Superior temporal gyrus (tissue), 1 donor: ENCODE measurements around the gene KRT5.

Experiments used
- DNase-seq: peaks from one replicate; pipeline ENCODE4 v3.0.0-alpha.2; 2016; ENCODE audit errors: extremely low spot score

Gene KRT5

DNA sequence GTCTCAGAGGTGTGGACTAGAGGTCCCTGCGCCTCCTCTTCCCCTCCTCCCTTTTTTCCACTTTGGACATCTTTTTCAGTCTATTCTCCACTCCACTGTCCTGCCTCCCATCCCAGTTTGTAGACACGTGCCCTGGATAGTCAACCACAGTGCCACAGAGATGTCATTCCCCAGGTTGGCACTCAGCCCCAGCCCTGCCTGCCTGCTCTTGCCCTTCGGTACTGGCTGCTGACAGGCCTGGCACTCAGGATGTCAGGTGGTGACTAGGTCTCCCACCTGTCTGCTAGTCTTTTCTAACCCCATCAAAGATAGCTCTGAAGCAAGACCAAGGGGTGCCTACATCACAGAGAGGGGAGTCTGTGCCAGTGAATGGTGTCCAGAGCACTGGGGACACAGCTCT, 16.9 kb upstream of the KRT5 start:
- no peak for DNase-seq

DNA sequence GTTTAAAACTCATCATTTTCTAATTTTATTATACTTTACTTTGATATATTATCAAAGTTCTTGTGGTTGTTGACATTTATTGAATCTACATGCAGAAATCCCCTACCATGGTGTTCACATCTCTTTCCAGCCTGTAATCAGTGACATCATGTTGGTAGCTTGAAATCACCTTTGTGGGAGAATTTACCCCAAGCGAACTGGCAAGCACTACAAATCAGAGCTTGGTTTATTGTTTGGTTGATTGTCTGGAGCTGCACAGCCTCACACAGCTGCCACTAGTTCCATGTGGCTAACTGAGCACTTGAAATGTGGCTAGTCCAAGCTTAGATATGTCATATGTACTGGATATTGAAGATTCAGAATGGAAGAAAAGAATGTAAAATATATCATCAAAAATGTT, 15.4 kb upstream of the KRT5 start:
- DNase-seq: no peak

DNA sequence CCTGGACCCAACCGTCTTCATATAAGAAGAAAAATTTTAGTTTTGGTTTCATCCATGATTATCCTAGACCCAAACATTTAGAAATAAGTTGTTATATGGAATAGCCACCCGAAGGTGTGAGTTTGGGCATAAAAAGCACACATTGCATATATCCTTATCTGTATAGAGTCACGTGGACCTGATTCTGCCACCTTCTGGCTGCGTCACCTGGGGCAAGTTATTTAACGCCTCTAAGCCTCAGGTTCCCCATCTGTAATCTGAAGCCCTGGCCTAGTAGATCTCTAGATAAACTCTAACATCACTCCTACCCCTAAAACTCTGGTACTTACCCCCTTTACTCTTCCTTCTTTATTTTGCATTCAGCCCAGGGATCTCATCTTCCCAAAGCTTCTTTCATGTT, 14.3 kb upstream of the KRT5 start:
- DNase-seq: no peak

DNA sequence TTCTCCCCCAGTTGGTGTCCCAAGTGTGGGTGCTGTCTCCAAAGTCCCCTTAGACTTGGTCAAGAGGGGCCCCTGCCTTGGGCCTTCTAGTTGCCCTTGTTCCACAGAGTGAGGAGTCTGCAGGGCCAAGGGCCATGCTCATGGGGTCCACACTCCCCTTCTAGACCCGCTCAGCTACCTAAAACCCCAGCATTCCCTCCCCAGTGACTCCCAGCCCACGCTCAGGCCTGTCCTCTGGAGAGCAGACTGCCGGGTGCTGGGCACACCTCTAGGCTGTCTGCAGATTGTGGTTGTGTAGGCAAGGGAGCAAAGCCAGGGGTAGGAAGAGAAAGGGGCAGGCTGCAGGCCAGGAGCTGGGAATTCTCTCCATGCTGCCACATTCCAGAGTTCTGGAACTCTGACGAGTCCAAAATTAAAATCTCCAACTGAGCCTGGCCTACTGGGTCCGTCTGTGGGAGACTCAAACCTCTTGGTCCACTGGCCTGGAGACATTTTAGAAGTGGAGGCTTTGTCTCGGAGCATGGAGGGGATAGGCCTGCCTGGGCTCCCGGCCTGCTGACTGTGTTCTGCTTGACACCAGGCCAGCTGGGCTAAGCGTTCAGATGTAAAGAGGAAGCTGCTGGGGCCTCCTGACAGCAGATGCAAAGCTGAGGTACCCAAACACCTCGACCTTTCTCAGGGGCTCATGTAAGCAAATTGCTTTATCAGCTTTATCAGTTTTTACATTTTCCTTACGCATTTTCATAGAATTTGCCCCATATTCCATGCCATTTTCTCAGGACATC, 13.7 kb upstream of the KRT5 start:
- DNase-seq: no peak

DNA sequence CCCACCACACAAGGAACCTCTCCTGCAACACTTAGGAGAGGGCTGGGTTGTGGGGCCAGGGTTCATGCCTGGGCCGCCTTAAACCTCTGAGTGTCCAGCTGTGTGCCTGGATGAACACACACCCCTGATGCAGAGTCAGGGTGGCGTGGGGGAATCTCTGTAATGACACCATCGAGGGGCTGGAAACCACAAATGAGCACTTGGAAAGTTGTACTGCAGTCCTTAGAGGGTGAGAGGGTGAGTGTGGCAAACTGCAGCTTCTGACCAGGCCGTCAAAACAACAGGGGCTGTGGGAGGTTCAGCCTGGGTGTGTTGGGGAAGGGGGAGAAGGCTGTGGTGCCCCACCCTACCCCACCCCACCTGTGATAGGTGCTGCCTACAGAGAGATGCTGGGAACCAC, 12.4 kb upstream of the KRT5 start:
- DNase-seq: no peak

DNA sequence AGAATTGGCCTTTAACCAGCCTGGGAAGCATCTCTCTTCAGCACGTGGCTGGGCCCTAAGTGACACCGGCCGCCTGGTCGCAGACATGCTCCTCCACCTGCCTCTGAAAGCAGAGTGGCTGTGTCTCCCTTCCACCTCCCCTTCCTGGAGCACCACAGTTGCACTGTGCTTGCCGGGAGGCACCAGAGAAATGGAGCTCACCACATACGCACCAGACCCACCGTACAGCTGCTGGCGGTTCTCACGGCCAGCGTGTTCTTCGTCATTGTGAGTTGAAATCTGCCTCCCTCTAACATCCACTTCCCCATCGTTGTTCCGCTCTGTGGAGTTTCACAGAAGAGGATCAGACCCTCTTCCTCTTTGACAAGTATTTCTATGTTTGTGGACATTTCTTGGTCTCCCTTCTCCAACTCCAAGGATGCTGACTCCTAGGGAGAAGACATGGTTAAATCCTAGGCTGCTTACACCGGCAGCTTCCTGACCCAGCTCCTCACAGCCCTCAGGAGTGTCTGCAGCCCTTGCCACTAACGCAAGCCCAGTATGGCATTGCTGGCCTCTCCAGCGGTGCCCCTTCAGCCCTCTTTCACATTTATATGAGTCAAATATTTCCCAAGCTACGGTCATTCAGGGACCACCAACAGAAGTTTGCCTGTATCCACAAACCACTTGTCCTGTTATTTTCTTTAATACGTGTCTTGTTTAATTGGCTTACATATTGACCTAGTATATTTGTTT, 11.5 kb upstream of the KRT5 start:
- no peak for DNase-seq

DNA sequence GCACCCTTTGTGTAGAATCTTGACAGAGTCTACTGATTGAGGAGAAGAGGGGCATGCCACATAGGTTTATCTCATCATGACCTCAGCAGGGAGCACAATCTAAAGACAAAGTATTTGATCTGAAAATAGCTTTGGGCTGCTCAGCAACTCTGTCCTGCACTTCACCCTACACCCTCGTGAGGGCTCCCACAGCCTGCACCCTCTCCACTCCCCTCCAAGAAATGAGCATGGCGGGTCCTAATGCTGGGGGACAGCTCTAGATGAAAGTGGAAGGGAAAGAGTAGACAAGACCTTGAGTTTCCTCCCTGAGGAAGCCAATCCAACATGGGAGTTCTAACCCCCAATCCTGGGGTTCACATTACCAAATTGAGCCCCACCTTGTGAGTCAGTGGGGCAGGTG, 10.7 kb upstream of the KRT5 start:
- DNase-seq: no peak

DNA sequence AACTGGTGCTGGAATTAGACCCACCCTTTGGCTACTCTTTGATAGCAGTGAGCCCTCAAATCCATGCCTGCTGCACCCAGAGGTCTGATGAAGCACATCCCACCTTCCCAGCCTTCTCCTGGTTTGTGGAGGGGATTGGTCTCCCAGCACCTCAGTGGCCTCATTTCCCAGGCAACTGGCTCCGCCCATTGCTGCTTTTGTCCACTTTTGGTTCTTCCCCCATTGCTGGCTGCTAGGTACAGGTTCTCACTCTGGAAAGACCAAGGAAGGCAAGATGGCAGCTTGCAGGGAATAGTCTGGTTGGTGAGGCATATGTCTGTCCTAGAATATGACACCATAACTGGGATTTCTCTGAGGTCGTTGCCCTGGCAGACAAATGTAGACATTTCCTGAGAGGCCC, 10.2 kb upstream of the KRT5 start:
- no peak for DNase-seq

DNA sequence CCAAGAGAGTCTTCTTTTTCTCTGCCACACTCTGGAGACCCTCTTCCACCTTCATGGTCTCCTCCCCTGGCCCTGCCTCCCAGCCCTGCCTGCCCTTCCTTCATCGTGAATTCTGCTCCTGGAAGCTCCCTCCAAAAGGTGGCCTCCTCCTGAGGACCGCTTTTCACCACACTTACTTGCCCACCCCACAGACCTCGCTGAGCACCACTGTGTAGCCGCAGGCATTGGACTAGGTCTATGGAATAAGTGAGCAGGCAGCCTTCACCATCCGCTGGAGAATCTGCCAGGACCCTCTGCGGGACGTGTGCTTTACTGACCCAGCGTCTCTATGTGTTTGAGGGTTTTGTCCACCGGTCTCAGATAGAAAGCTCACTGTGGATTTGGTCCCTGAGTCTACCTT, 9.7 kb upstream of the KRT5 start:
- no peak for DNase-seq

DNA sequence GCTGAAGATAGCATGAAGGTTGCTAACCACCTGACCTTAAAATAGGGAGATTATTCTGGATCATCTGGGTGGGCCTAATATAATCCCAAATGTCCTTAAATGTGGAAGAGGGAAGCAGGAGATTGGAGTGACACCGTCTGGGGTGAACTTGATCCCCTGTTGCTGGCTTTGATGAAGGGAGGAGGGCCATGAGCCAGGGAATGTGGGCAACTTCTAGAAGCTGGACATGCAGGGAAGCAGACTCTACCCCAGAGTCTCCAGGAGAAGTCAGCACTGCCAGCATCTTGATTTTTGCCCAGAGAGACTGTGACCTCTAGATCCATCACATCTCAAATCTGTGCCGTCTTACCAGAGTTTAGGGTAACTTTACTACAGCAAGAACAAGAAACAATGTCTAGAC, 9.2 kb upstream of the KRT5 start:
- no peak for DNase-seq

DNA sequence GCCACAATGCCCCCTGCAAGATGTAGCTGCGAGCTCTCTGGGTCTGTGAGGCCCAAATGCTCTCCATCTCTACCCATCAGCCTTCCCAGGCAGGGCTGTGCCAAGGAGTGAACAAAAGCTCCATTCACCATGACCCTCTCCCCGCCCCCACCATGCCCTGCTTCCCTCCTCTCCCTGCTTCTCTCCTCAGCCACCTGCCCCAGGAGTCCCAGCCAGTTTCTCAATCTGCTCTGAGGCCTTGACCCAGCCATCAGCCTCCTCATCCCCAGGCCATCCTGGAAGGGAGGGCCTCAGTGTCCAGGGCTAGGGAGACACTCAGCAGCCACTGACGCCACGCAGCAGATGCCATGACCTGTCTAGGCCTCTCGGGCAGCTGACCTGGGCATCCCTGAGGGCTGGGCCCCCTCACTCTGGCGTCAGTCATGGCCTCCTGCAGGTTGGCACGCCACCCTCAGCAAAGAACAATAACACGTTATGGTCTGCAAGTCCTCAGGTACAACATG, 8.5 kb upstream of the KRT5 start:
- DNase-seq: peak; percentile 73

DNA sequence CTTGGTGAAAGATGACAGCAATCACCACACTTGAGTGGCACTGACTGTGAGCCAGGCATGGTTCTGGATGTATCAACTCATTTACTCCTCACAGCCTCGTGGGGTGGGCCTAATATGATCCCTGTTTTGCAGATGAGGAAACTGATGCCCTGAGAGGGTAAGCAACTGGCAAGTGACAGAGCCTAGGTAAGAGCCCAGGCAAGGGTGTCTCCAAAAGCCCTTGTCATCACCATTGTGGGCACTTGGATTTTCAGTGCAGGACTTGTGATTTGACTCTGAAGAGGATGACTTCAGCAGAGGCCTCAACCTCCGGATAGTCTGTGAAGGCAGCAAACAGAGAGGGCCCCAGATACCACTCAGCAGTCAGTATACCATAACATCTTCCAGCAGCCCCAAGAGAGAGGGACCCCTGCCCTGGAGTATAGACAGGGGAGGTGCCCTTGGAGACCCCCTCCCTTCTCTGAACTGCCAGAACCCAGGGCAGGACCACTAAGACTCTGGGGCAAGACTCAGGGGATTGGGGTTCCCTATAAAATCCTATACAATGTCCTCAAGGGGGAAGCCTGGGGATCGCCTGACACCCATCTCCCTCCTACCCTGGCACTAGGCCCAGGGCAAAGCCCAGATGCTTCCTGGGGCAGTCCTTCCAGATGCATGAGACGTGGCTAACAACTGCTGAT, 7.1 kb upstream of the KRT5 start:
- DNase-seq: no peak

DNA sequence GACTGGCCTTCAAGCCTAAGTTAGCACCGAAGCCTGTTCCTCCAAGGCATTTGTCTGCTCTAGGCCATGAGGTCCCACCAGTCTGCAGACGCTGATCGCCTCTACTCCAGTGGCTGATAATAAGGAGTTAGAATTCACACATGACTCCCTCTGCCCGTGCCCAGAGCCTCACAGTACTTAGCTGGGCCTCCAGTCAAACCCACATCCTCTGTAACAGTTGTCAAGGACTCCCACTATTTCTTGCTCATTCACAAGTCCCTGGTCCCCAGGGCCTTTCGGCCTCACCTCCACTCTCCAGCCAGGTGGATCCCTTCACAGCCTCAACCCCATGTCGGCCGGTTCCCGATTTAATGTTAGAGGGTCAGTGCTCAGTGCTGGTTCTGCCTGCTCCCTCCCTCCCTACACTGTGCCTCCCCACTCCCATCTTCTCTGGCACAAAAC, 6.3 kb upstream of the KRT5 start:
- no peak for DNase-seq

DNA sequence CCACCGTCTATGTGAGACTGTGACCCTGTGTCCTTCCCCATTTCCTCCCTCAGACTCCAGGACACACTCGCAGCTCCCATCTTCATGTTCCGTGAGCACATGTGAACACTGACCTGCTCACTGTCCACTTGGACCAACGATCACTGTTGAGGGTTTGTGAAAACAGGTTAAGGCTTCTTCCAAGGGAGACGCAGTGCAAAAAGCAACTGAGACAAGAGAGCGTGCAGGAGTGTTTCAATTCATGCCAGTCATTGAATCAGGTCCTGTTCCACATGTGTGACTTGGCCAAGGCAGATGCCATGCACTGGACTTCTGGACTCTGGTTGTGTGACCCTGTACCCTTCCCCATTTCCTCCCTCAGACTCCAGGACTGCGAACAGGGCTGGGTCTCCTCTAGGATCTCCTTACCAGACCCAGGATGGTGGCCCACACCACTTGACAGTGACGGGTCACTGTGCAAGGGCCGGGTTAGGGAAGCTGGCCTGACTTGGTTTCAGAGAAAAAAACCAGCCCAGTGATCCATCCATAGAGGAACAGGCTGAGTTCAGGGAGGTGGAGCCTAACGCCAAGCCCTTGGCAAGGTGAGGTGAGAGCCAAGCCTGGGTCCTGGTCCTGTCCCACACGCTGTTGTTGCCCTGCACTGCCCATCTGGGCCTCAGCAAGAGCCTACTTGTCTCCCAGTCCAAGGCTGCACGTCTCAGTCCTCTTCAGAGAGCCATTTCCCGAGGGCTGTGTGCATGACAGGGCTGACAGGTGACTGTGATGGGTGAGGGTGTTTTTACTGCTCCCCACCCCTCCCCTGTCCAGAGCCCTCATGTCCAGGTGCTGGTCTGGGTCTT, 5.7 kb upstream of the KRT5 start:
- no peak for DNase-seq

DNA sequence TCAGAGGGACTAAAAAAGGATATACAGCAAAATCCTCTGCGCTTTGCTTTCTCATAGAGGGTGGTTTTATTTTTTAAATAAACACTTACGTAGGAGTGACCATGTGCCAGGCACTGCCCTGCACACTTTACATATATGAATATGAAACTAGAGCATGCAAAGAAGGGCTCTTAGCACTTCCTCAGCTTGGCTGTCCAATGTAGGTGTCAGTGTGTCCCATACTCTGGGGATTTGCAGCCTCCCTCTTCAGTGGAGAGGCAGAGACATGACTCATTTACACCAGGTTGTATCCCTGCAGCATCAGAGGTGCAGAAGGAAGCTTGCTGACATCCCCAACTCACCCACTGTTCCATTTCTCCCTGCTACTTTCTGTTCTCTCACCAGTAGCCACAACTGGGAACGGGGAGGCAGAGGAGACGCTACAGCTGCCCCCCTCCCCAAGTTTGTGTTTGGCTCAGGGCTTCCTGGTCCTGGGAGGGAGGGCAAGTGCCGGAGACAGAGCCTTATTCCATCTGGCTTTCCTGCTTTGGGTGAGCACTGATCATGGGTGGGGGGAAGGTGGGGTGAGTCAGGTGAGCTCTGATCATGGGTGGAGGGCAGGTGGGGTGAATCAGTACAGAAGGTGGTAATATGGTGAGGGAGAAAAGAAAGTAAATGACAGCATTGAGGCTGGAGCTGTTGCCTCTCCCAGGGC, 4.9 kb upstream of the KRT5 start:
- DNase-seq: no peak

DNA sequence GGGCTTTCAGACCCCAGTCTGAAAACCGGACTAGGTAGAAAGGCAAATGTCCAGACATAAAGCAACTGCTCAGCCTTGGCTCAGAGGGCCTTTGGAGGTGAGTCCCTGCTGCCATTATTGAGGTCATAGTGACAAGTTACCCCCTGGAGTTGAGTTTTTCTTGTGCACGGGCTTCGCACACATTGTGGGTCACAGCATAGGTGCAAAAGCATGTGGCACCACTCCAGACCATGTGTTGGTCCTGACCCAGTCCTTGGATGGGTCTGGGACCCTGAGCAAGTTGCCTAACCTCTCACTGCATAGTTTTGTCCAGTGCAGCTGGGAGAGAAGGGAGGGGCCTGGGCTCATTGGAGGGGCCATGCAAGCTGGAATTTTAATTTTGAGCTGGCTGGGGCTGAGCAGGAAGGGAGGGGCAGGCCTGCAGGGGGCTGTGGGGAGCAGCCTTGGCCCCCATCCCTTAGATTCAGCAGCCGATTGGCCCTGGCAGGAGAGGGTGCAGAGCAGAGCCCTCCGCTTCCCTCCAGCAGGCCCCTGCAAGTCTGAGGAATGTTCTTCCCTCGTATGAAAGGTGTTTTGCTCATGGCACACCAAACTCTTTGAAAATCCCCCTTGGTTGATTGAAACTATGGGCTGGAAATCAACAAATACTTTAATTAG, 4.2 kb upstream of the KRT5 start:
- DNase-seq: no peak

DNA sequence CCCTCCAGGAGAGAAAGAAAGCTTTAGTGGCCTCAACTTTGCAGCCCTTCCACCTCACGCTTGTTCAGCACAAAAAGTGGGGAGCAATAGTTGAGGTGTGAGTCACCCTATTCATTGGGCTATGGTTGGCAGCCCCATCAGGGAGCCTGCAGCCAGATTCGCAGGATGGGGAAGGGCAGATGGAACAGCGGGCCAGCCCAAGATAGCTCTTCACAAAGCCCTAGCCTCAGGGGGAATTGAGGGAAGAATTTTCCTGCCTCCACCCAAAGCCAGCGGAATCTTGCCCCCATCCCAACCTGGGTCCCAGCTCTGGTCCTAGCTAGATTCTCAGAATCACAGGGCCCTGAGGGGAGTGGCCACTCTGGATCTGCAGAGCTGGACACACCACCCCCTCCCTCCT, 3.6 kb upstream of the KRT5 start:
- no peak for DNase-seq

DNA sequence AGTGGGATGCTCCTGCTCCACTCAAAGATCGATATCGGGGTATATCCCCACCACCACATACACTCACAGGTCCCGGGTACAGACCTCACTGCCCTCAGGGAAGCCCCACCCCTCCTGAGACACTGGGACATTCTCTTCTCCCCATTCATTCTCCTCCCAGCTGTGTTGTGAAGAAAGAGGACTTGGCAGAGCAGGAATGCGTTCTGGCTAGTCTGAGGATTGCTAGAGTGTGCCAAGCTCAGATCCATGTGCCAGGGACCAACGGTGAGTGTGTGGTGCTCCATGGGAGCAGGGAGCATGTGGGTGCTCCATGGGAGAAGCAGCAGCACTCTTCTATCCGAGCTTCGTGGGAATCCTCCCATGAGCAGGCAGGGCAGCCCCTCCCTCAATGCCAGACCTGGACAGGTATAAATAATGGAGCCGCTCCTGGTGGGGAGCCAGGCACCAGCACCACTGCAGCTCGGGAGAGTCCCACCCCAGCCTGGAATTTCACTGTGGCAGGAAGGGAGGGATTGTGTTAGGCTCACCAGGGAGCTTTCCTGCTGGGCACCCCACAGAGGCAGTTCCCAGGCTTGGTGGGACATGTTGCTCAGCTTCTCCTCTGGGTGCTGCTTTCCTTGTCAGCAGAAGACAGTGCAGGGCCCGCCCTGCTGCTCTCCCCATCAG, 2.3 kb upstream of the KRT5 start:
- no peak for DNase-seq

DNA sequence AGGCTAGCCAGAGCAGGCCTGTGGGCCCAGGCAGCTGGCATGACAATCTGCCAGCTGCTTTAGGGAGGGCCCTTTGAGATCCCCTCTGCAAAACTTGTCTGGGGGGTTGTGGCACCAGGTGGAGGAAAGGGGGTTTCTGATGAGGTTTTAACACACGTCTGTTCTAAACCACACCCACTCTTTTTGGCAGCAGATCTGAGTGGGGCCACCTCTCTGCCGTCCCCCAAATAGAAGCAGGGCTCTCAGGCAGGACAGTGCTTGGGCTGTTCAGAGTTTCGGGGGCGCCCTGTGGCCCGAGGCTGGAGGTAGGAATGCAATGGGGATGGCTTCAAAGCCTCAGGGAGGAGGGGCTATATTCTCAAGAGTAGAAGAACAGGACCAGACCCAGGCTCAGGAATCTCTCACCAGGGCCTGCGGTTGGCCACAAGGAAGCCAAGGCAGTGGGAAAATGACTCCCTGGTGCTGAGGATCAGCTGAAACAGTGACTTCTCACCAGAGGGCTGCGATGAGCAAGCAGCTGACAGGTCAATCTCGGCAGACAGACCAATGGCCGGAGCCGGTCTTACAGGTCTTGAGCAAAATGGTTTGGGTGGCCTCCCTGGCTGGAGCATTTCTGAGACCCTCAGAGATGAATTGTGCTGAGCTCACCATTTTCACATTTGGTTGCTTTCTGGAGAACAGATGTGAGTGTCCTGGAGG, 1.5 kb upstream of the KRT5 start:
- DNase-seq: no peak

DNA sequence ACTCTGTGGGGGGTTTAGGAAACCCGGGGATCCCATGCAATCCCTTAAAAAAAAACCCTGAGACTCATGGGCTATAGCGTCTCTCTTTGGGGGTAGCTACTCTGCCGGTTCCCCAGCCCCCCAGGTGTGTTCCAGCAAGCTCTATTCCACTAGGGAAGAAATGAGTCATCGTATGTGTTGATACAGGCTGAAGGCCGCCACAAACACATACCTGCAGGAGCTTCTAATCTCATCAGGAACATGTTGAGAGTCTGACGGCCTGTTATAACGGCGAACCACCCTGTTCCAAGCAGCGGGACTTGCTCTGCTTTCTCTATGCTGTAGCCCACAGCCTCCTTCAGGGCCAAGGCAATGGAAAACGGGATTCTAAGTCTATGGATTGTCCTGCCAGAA, 977 bp upstream of the KRT5 start:
- DNase-seq: no peak
